Thyroid gland (tissue), 4 donors: ENCODE measurements around the gene KIAA0232.

Source experiments
- POLR2A ChIP-seq, 2 donors: fragments of 450-650 bp; IDR thresholded peaks; one replicate each; pipeline ENCODE4 v1.6.1; 2017; ENCODE audit warnings: antibody characterized with exemption in 2 of 2, mild to moderate bottlenecking in 2 of 2, moderate library complexity in 1 of 2
- TF ChIP-seq, protein P1 (sequence below), 6 experiments: fragments of 200-600 bp in 3 of 6; fragments of 450-650 bp in 3 of 6; sonication (generic) in 3 of 6; IDR thresholded peaks; one replicate each; pipeline ENCODE4 v1.5.1; 2016 to 2019; ENCODE audit warnings: antibody characterized with exemption in 6 of 6, mild to moderate bottlenecking in 2 of 6, inconsistent platforms in 1 of 6, moderate library complexity in 1 of 6

DNA sequence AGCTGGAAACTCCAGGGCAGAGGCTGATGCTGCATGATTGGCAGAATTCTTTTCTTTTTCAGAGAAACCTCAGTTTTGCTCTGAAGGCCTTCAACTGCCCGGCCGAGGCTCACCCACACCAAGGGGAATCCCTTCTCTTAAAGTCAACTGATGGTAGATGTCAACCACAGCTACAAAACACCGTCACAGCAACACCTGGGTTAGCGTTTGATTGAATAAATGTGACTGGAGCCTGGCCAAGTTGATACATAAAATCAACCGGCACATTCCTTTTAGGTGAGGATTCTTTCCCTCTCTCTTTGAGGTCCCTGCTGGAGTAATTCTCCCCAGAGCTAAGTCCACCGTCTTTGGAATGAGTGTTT is 15.2 kb upstream of the KIAA0232 start:
- TF ChIP-seq, protein P1, sequence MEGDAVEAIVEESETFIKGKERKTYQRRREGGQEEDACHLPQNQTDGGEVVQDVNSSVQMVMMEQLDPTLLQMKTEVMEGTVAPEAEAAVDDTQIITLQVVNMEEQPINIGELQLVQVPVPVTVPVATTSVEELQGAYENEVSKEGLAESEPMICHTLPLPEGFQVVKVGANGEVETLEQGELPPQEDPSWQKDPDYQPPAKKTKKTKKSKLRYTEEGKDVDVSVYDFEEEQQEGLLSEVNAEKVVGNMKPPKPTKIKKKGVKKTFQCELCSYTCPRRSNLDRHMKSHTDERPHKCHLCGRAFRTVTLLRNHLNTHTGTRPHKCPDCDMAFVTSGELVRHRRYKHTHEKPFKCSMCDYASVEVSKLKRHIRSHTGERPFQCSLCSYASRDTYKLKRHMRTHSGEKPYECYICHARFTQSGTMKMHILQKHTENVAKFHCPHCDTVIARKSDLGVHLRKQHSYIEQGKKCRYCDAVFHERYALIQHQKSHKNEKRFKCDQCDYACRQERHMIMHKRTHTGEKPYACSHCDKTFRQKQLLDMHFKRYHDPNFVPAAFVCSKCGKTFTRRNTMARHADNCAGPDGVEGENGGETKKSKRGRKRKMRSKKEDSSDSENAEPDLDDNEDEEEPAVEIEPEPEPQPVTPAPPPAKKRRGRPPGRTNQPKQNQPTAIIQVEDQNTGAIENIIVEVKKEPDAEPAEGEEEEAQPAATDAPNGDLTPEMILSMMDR (IDR thresholded peaks at IDR 0.05), result no peak
- TF ChIP-seq POLR2A (IDR thresholded peaks at IDR 0.05), result no peak
